Measurements from ENCODE around the gene HOXD11. TPM values are rescaled to one million over a fixed set of nuclear protein-coding genes. Genes with fewer than 3 reads are reported as not detected.

Gene HOXD11
- total and polyA plus RNA-seq, 2 of the 13 experiments (the other 11 are each of a cell fraction or from before 2014, with no cell fraction given): not detected

- TF ChIP-seq SATB2 (CRISPR knock-in tag; IDR thresholded peaks at IDR 0.05) (no peak), SMAD3 (CRISPR knock-in tag; IDR thresholded peaks at IDR 0.05) (peak; percentile 76; the same call in 1 of the 2 replicates), ZBTB43 (CRISPR knock-in tag; conservative IDR thresholded peaks at IDR 0.05) (no peak), HNRNPK (IDR thresholded peaks at IDR 0.05; ENCODE audit: low read depth, low read length, poor library complexity, severe bottlenecking) (no peak), SRY (CRISPR knock-in tag; IDR thresholded peaks at IDR 0.05) (0 out of 2 replicates have a peak, but pooled peaks have one; percentile 51), NFIB (CRISPR knock-in tag; IDR thresholded peaks at IDR 0.05; ENCODE audit: borderline replicate concordance) (no peak), BORCS8-MEF2B (CRISPR knock-in tag; IDR thresholded peaks at IDR 0.05) (peak; percentile 77), ZNF841 (CRISPR knock-in tag; IDR thresholded peaks at IDR 0.05; ENCODE audit: borderline replicate concordance) (no peak), SRSF4 (IDR thresholded peaks at IDR 0.05; ENCODE audit: low read depth, low read length, poor library complexity, severe bottlenecking) (no peak), THAP11 (CRISPR knock-in tag; IDR thresholded peaks at IDR 0.05) (peak; percentile 42; the same call in 1 of the 2 replicates), ZFP36 (IDR thresholded peaks at IDR 0.05; ENCODE audit: borderline replicate concordance, low read depth, low read length, partially characterized antibody) (no peak), MYPOP (CRISPR knock-in tag; IDR thresholded peaks at IDR 0.05) (peak; percentile 65; the same call in 1 of the 2 replicates), PHB2 (IDR thresholded peaks at IDR 0.05; ENCODE audit: partially characterized antibody) (no peak), ZNF614 (CRISPR knock-in tag; IDR thresholded peaks at IDR 0.05; ENCODE audit: borderline replicate concordance) (peak; percentile 85), POLR2AphosphoS2 (IDR thresholded peaks at IDR 0.05; ENCODE audit: low read depth, low read length) (no peak), ZNF275 (CRISPR knock-in tag; IDR thresholded peaks at IDR 0.05; ENCODE audit: borderline replicate concordance) (no peak; the same call in 1 of the 2 replicates), XRCC5 (optimal IDR thresholded peaks at IDR 0.05; ENCODE audit: low read length) (peak; percentile 79), MAFK (conservative IDR thresholded peaks at IDR 0.05 in 1 of 2, IDR thresholded peaks at IDR 0.05 in 1 of 2; ENCODE audit: low read length in 2 of 2) (no peak), ZMYM4 (CRISPR knock-in tag; IDR thresholded peaks at IDR 0.05) (peak; percentile 80; the same call in 1 of the 2 replicates), ZXDC (CRISPR knock-in tag; IDR thresholded peaks at IDR 0.05) (no peak), POLR2G (IDR thresholded peaks at IDR 0.05; ENCODE audit: low read depth, low read length) (no peak), SMARCE1 (IDR thresholded peaks at IDR 0.05; ENCODE audit: borderline replicate concordance) (no peak), ZNF749 (CRISPR knock-in tag; IDR thresholded peaks at IDR 0.05; ENCODE audit: borderline replicate concordance) (no peak), KAT7 (CRISPR knock-in tag; IDR thresholded peaks at IDR 0.05; ENCODE audit: borderline replicate concordance) (no peak)
Observed at GRCh38 chr2:176140513-176141317, 33.6 kb downstream of the HOXD11 start (continued).
